OCI-LY1 (cell line): ENCODE results near the gene TDO2.

Source experiments
- H2AFZ ChIP-seq: fragments of 200-600 bp; sonication (generic), shearing (Covaris generic); 2 replicates; pipeline ENCODE4 v1.6.0; 2014; ENCODE audit warnings: antibody characterized with exemption, mild to moderate bottlenecking, low read length
- H3F3A ChIP-seq: fragments of 200-600 bp; sonication (generic), shearing (Covaris generic); 2 replicates; pipeline ENCODE4 v1.6.0; 2014; ENCODE audit warnings: mild to moderate bottlenecking, antibody characterized with exemption, low read length, moderate library complexity; ENCODE audit not compliant: insufficient read depth
- H3K27ac ChIP-seq: fragments of 200-600 bp; sonication (generic); 2 replicates; pipeline ENCODE4 v1.5.1; 2014; ENCODE audit warnings: low read length, mixed run types, mild to moderate bottlenecking, low read depth; ENCODE audit not compliant: poor library complexity, severe bottlenecking
- H3K27me3 ChIP-seq: fragments of 200-600 bp; sonication (generic); 2 replicates; pipeline ENCODE4 v1.6.0; 2014; ENCODE audit warnings: antibody characterized with exemption, mild to moderate bottlenecking, low read length, moderate library complexity; ENCODE audit not compliant: insufficient read depth
- H3K36me3 ChIP-seq: fragments of 200-600 bp; sonication (generic); 2 replicates; pipeline ENCODE4 v1.6.1; 2014; ENCODE audit warnings: mild to moderate bottlenecking, antibody characterized with exemption, low read length, moderate library complexity, mixed read lengths; ENCODE audit not compliant: insufficient read depth
- H3K4me1 ChIP-seq: fragments of 200-600 bp; sonication (generic); 2 replicates; pipeline ENCODE4 v1.5.1; 2014; ENCODE audit warnings: mild to moderate bottlenecking, low read length, moderate library complexity; ENCODE audit not compliant: insufficient read depth, severe bottlenecking
- H3K4me2 ChIP-seq: fragments of 200-600 bp; sonication (generic), shearing (Covaris generic); 2 replicates; pipeline ENCODE4 v1.6.1; 2014; ENCODE audit warnings: low read length
- H3K4me3 ChIP-seq: fragments of 200-600 bp; sonication (generic); 2 replicates; pipeline ENCODE4 v1.5.1; 2014; ENCODE audit warnings: low read length, low read depth, mild to moderate bottlenecking, mixed read lengths; ENCODE audit not compliant: poor library complexity, severe bottlenecking
- H3K79me2 ChIP-seq: fragments of 200-600 bp; shearing (Covaris generic); 2 replicates; pipeline ENCODE4 v1.6.1; 2016; ENCODE audit warnings: mixed run types, low read length, mixed read lengths; ENCODE audit not compliant: insufficient read depth
- H3K9ac ChIP-seq: fragments of 200-600 bp; sonication (generic), shearing (Covaris generic); 2 replicates; pipeline ENCODE4 v1.6.1; 2014; ENCODE audit warnings: mild to moderate bottlenecking, low read length, mixed read lengths
- H3K9me2 ChIP-seq: fragments of 200-600 bp; sonication (generic), shearing (Covaris generic); 2 replicates; pipeline ENCODE4 v1.6.1; 2014; ENCODE audit warnings: low read depth, mild to moderate bottlenecking, low read length, mixed read lengths
- H3K9me3 ChIP-seq: fragments of 200-600 bp; shearing (Covaris generic); 2 replicates; pipeline ENCODE4 v1.6.1; 2014; ENCODE audit warnings: low read length, mixed read lengths
- H4K20me1 ChIP-seq: fragments of 200-600 bp; sonication (generic), shearing (Covaris generic); 2 replicates; pipeline ENCODE4 v1.6.0; 2016; ENCODE audit warnings: mild to moderate bottlenecking, low read length; ENCODE audit not compliant: insufficient read depth
- EZH2 ChIP-seq: fragments of 200-600 bp; sonication (generic), shearing (Covaris generic); IDR thresholded peaks from 2 replicates; pipeline ENCODE4 v1.8.0; 2017; ENCODE audit warnings: borderline replicate concordance, mixed run types, mild to moderate bottlenecking, antibody characterized with exemption, low read length, moderate library complexity, mixed read lengths
- TF ChIP-seq, protein P1 (sequence below): fragments of 200-600 bp; sonication (generic), shearing (Covaris generic); IDR thresholded peaks from 2 replicates; pipeline ENCODE4 v1.5.1; 2017; ENCODE audit warnings: mild to moderate bottlenecking, antibody characterized with exemption, low read length, moderate library complexity, mixed read lengths

The TDO2 gene

DNA sequence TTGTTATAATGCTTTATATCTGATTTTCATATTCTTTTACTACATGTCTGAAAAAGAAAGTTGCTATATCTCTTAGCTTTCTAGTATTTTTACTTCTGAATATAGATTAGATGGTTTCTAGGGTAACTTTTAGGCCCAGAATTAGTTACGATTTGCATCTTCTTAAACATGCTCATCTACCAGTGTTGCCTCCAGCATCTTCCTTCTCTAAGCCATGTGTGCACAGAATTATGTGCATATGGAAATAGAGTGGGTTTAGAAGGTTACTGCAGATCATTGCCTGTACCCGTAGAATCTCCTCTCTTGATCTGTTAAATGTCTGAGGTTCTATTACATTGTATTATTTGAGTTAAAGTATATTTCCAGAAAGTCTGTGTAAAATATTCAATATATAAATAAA is 2.5 kb upstream of the TDO2 start:
- Histone ChIP-seq H3K79me2 (no peaks in the 10 kb centered on the region), H3K4me2 (no peak overlapping the region), H2AFZ (no peak overlapping the region), H3K27ac (no peak overlapping the region), H3K9me2 (no peaks in the 10 kb centered on the region), H4K20me1 (no peaks in the 10 kb centered on the region), H3K9ac (no peak overlapping the region), H3K4me1 (no peaks in the 10 kb centered on the region), H3F3A (no peaks in the 10 kb centered on the region), H3K27me3 (no peaks in the 10 kb centered on the region), H3K9me3 (no peaks in the 10 kb centered on the region), H3K36me3 (no peaks in the 10 kb centered on the region), H3K4me3 (no peak overlapping the region)
- TF ChIP-seq, protein P1, sequence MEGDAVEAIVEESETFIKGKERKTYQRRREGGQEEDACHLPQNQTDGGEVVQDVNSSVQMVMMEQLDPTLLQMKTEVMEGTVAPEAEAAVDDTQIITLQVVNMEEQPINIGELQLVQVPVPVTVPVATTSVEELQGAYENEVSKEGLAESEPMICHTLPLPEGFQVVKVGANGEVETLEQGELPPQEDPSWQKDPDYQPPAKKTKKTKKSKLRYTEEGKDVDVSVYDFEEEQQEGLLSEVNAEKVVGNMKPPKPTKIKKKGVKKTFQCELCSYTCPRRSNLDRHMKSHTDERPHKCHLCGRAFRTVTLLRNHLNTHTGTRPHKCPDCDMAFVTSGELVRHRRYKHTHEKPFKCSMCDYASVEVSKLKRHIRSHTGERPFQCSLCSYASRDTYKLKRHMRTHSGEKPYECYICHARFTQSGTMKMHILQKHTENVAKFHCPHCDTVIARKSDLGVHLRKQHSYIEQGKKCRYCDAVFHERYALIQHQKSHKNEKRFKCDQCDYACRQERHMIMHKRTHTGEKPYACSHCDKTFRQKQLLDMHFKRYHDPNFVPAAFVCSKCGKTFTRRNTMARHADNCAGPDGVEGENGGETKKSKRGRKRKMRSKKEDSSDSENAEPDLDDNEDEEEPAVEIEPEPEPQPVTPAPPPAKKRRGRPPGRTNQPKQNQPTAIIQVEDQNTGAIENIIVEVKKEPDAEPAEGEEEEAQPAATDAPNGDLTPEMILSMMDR, result no peak
- TF ChIP-seq EZH2, result no peak

DNA sequence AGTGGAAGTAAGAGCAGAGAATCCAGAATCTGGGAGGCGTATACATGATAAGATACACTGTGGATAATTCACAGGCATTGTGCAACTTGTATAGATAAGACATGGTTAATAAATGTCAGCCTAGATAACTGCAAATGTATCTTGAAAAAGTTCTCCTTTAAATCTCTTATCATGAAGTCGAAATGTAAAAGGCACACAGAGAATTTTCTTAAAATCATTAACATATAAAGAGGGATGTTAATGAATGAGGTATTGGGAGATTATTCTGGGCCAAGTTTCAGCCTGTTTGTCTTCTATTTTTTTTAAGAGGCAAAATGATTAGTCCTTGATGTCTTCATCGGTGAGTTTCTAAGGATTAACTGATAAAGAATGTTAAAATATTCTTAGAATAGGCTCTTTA is 835 bp downstream of the TDO2 start:
- Histone ChIP-seq H3K9me3 (no peaks in the 10 kb centered on the region), H3K4me1 (no peaks in the 10 kb centered on the region), H3K79me2 (no peaks in the 10 kb centered on the region), H3K4me2 (no peak overlapping the region), H3K27me3 (no peaks in the 10 kb centered on the region), H2AFZ (no peak overlapping the region), H3K9ac (no peak overlapping the region), H4K20me1 (no peaks in the 10 kb centered on the region), H3K9me2 (no peaks in the 10 kb centered on the region), H3K36me3 (no peaks in the 10 kb centered on the region), H3F3A (no peaks in the 10 kb centered on the region), H3K4me3 (no peak overlapping the region), H3K27ac (no peak overlapping the region)
- no peak for TF ChIP-seq EZH2
- TF ChIP-seq, protein P1, result no peak

GRCh38 chr4:155906554-155907247 is 3.2 kb downstream of the TDO2 start:
- Histone ChIP-seq H3K9me3 (no peaks in the 10 kb centered on the region), H3K4me2 (no peak overlapping the region), H3K4me3 (no peak overlapping the region), H3K36me3 (no peaks in the 10 kb centered on the region), H3K79me2 (no peaks in the 10 kb centered on the region), H3F3A (no peaks in the 10 kb centered on the region), H4K20me1 (no peaks in the 10 kb centered on the region), H2AFZ (no peak overlapping the region), H3K4me1 (no peaks in the 10 kb centered on the region), H3K27ac (no peak overlapping the region), H3K27me3 (no peaks in the 10 kb centered on the region), H3K9ac (no peak overlapping the region), H3K9me2 (no peaks in the 10 kb centered on the region)
- TF ChIP-seq, protein P1, result no peak
- no peak for TF ChIP-seq EZH2
